ENCODE data around the gene CSRNP2.

The CSRNP2 gene

GRCh38 chr12:51077930-51078329 is 5.5 kb downstream of the CSRNP2 start:
- no peak for DNase-seq (ENCODE audit: low read depth)

- DNase-seq (ENCODE audit: low read depth): no peak
Measured at GRCh38 chr12:51076236-51076930, 7.0 kb downstream of the CSRNP2 start.

GRCh38 chr12:51075390-51075789 is 8.0 kb downstream of the CSRNP2 start:
- no peak for DNase-seq (ENCODE audit: low read depth)

DNA sequence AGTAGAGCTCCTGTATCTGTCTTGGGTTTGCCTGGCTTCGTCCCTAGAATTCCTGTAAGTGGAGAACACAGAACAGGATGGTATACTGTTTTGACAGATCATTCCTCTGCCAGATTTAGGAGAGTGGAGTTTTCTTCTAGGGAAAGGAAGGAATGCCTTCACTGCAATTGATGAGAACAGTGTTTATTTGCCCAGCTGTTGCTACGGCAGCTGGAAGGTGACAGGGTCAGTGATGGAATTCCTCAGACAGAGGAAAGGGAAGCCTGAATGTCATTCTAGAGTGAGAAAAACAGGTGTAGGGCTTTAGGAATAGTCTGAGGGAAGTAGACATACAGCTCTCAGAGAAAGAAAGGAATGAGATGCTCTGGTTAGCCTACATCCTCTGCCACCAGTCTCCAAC is 11.7 kb downstream of the CSRNP2 start:
- DNase-seq (ENCODE audit: low read depth): no peak

DNA sequence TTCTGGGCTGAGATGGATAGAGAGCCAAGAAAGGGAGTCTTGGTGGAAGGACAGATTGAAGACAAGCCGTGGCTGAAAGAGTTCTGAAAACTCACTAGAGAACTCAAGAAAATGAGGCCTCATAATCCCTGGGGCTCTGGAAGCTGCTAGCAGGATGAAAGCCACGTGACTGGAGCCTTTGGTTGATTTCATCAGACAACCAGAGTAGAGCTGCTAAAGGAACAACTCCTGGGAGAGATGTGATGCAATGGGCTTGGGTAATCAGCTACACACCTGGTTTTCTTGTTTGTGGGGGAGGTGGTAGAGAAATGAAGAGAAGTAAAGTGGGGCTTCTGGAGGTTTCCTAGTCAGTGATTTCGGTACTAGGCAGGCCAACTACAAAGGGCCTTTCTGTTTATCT is 13.4 kb downstream of the CSRNP2 start:
- DNase-seq (ENCODE audit: low read depth): no peak

- no peak for DNase-seq (ENCODE audit: low read depth)
Measured at GRCh38 chr12:51067771-51068170, 15.6 kb downstream of the CSRNP2 start.

GRCh38 chr12:51067229-51067628 is 16.2 kb downstream of the CSRNP2 start:
- no peak for DNase-seq (ENCODE audit: low read depth)

GRCh38 chr12:51065530-51065929 is 17.9 kb downstream of the CSRNP2 start:
- DNase-seq (ENCODE audit: low read depth): no peak

DNA sequence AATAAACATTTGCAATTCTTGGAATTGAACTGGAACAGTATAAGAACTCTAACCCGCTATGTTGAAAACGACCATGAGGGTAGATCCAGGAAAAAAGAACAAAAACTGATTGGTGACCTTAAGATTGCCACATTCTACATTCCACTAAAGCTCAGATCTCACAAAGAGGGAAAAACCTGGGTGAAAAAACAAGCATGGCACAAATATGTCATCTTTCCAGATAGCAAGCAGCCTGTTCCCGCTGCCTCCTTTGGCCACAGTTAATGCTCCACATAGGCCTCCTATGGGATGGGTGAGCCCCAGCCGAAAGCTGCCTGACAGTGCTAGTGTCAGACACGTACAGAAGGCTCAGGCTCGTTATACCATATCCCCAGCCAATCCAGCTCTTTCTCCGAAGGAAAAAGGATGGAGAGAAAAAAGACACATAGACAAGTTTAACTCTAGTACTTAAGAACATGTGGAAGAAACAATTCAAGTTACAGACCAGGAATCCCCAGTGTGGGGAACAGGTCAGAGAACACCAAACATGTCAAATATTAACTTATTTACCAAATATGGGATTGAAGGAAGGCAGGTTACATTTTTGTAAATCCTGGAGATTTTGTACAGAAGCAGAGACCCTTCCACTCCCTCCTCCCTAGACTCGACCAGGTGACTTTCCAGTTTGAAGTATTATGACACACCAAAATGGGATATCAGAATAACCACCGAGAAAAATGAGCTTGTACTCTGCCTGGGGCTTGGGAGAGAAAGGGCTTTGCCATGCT is 20.6 kb downstream of the CSRNP2 start:
- no peak for DNase-seq (ENCODE audit: low read depth)

DNA sequence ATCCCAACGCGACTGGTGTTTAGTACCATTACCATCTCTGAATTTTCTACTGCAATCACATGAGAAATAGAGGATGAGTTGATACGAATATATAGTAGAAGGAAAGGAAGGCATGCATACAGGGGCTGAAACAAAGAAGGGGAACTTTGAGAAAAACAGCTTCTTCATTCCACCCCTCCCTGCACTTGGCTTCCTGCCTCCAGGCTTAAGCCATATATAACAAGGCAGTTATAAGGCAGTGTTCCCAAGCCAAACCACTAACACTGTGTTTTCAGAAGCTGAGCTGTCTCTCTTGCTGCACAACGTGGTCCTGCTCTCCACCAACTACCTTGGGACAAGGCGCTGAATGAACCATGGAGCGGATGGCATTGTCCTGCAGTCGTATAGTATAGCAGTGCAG is 24.3 kb downstream of the CSRNP2 start:
- no peak for DNase-seq (ENCODE audit: low read depth)

DNA sequence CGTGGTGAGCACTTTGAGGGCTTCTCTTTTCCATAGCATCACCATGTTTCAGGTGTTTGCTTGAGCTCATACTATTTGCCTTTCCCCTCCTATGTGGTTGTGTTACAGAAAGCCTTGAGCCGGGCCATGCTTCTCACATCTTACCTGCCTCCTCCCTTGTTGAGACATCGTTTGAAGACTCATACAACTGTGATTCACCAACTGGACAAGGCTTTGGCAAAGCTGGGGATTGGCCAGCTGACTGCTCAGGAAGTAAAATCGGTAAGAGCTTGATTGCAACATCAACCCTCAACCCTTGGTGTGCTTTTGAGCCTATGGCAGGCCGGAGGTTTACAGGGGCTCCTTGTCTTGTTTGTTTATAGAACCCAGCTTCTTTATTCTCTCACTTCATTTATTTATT is 27.2 kb downstream of the CSRNP2 start:
- DNase-seq (ENCODE audit: low read depth): no peak

GRCh38 chr12:51055060-51055459 is 28.3 kb downstream of the CSRNP2 start:
- no peak for DNase-seq (ENCODE audit: low read depth)

DNA sequence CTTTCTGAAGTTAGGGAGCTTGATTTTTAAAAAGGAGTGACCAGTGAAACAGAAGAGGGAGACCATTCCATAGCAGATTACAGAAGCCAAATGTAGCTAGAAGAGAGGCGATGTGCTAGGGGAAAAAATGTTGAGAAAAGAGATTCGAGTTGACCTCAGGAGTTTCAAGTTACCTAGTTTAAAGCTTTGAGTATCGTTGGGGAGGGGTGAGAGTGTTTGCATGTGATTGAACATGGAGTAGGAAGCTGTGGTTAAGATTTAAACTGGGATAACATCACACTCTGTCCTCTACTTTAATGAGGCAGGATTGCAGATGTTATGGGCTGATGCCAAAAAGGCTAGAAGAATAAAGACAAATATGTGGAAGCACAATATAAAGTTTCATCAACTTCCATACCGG is 31.6 kb downstream of the CSRNP2 start:
- no peak for DNase-seq (ENCODE audit: low read depth)

DNA sequence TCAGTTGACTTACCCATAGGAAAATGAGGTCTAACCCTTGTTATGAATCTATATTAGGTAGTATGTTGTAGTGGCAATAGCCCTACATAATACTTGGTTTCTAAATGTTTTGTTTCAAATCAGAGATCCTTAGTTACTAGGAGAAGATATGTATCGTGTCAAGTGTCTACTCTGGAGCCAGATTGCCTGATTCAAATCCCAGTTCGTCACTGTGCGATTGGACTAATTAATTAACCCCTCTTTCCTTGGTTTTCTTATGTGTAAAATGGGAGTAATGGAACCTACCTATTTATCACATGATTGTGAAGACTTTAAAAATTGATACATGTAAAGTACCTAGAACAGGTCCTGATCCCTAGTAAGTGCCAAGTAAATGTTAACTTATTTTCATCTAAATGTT is 33.9 kb downstream of the CSRNP2 start:
- no peak for DNase-seq (ENCODE audit: low read depth)

DNA sequence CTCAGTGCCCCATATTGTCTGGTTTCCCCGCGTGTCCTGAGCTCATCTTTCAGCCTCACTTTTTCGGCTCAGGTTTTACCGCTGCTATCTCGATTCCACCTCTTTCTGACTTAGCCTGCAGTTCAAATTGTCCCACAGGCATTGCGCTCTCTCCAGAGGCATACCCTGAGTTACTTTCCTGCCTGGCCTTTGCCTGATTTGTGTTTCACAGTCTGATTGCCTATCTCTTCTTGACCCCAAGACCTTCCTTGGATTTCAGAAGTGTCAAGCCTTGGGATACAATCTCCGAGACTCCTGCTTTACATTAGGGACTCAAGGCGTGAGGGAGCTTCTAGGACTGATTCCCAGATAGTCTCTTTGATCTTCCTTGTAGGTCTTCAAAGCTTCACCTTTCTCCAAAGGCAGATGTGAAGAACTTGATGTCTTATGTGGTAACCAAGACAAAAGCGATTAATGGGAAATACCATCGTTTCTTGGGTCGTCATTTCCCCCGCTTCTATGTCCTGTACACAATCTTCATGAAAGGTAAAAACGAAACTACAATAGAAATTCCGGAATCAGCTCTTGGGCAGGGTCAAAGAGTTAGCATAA is 34.6 kb downstream of the CSRNP2 start:
- DNase-seq (ENCODE audit: low read depth): no peak

DNA sequence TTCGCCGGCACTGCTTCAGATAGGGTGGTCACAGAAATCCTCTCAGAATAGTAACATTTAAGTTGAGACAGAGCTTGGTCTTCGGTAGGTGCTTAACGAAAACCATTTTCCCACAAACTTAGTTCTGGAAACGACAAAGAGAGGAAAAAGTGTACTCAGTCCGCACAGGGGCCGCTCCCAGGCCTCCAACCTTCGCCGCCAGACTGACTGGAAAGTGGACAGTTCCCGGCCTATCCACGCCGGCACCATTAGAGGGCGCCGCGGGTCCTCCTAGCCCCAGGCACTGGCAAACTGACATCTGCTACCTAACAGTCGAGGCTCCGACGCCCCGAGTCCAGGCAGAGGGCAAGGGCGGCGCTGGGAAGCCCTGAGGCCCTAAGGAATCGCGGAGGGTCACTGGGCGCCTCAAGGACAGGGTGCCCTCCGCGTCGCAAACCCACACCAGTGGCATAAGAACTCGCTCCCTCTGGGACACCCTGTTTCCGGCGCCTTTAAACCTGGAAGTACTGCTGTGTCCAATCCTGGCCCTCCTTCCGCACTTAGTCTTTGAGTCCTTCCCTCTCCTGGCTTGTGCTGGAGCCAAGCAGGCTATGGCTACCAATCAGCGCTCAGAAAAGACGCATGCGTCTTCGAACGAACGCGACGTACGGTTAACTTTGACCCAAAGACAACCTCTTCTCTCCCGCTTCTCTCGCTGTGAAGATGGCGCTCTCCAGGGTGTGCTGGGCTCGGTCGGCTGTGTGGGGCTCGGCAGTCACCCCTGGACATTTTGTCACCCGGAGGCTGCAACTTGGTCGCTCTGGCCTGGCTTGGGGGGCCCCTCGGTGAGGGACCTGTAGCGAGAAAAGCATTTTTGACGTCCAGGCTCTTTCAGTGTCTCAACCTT is 35.5 kb downstream of the CSRNP2 start, which contains the start of gene LETMD1:
TSS of gene LETMD1 (plus strand) at position 673 of the 886 bp plus-strand sequence. CDS start at position 703, 30 bp downstream.
- peak; percentile 82 for DNase-seq (ENCODE audit: low read depth)

DNA sequence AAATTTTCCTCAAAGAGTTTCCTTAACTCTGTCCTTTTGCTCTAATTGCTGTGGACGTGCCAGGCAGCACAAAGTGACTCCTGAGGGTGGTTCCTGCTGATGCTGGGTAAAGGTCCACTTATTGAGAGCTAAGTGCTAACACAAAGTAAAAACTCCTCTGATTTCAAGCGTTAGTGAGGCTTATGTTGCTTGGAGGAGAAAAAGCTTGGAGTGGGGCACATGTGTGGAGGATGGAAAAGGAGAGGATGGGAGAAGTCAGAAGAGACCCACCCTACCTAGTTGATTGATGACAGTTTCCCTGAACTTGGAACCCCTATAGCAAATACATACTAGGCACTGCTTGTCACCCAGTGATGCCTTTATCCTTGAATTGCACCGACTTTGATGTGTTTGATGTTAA is 47.1 kb downstream of the CSRNP2 start:
- DNase-seq (ENCODE audit: low read depth): no peak

DNA sequence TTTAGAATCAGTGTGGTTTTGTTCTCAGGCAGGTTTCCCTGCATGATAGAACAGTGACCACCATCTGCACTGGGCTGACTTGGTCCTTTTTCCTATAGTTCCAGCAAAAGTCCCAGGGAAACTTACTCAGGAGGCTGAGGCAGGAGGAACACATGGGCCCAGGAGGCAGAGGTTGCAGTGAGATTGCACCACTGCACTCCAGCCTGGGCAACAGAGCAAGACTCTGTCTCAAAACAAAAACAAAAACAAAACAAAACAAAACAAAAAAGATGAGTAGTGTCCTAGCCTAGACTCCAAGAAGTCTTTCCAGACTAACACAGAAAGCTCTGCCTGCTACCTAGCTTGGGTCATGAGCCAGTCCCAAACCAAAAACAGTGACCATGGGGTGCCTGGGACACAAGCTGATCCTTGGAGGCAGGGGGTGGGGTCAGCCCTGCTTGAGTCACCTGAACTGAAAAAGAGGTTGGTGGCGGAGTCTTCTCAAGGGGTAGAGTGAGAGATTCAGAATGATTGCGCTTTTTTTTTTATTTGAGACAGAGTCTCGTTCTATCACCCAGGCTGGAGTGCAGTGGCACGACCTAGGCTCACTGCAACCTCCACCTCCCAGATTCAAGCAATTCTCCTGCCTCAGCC is 49.8 kb downstream of the CSRNP2 start:
- no peak for DNase-seq (ENCODE audit: low read depth)

DNA sequence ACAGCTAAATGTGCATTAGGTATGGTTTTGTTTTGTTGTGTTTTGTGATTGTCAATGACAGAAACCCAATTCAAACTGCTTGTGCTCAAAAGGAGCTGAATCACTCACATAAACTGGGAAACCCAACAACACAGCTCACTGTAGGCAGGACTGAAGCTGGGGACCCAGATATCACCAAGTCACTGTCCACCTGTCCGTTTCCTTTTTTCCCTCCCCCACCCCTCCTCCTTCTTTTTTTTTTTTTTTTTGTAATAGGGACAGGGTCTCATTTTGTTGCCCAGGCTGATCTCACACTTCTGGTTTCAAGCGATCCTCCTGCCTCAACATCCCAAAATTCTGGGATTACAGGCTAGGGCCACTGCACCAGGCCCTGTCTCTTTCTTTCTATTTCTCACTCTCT is 50.3 kb downstream of the CSRNP2 start:
- no peak for DNase-seq (ENCODE audit: low read depth)

GRCh38 chr12:51028813-51029150 is 54.6 kb downstream of the CSRNP2 start:
- DNase-seq (ENCODE audit: low read depth): no peak

- DNase-seq (ENCODE audit: low read depth): no peak
Measured at GRCh38 chr12:51028126-51028812, 55.1 kb downstream of the CSRNP2 start.

All from stimulated activated CD8-positive, alpha-beta memory T cell treated with anti-CD3 and anti-CD28 coated beads, Interleukin-12 subunit alpha, Interleukin-12 subunit beta, amount 100 ng/mL, for 1 hour (primary cell).